K562 (cell line): Measurements from ENCODE around the gene LMLN. TPM values are rescaled to one million over a fixed set of nuclear protein-coding genes. Genes with fewer than 3 reads are reported as not detected.
A peak's percentile ranks its signal among the peaks of the same experiment; 100 is the strongest.

ENCODE experiments used
- CREB1 ChIP-seq, 2 experiments: sonication (generic) in 1 of 2; formaldehyde crosslinking in 1 of 2; IDR thresholded peaks; 2 replicates each; pipeline versions ENCODE4 v1.6.1 to v1.8.0; 2012 to 2022; ENCODE audit warnings: inconsistent platforms in 1 of 2, mild to moderate bottlenecking in 1 of 2, missing genetic modification reagents in 1 of 2, moderate library complexity in 1 of 2
- ERF ChIP-seq: fragments of 450-650 bp; formaldehyde crosslinking; IDR thresholded peaks from 2 replicates; pipeline ENCODE4 v1.4.0; 2020; ENCODE audit warnings: mild to moderate bottlenecking, mixed read lengths
- FOXA1 ChIP-seq: fragments of 450-650 bp; IDR thresholded peaks from 2 replicates; pipeline ENCODE4 v1.6.1; 2016; ENCODE audit warnings: mild to moderate bottlenecking, borderline replicate concordance
- KLF16 ChIP-seq: IDR thresholded peaks from 2 replicates; pipeline ENCODE4 v1.6.1; 2016; ENCODE audit warnings: antibody characterized with exemption
- NFXL1 ChIP-seq: fragments of 450-650 bp; formaldehyde crosslinking; IDR thresholded peaks from 2 replicates; pipeline ENCODE4 v1.4.0; 2021; ENCODE audit warnings: mild to moderate bottlenecking
- NRF1 ChIP-seq, 2 experiments: fragments of 450-650 bp; IDR thresholded peaks in 1 of 2; conservative IDR thresholded peaks in 1 of 2; 2 replicates each; pipeline ENCODE4 v1.6.1; 2014; ENCODE audit warnings: mild to moderate bottlenecking in 2 of 2
- RBM34 ChIP-seq: fragments of 200-400 bp; formaldehyde crosslinking; IDR thresholded peaks from 2 replicates; pipeline ENCODE4 v1.6.1; 2018; ENCODE audit warnings: low read length, borderline replicate concordance; ENCODE audit not compliant: insufficient read depth
- SUPT5H ChIP-seq: fragments of 450-650 bp; IDR thresholded peaks from 2 replicates; pipeline ENCODE4 v1.6.1; 2016
- ZNF146 ChIP-seq: IDR thresholded peaks from one replicate; pipeline ENCODE4 v1.6.1; 2018; ENCODE audit warnings: missing compliant biosample characterization; ENCODE audit not compliant: unreplicated experiment
- ZNF175 ChIP-seq: fragments of 200-800 bp; sonication (Bioruptor generic); IDR thresholded peaks from 2 replicates; pipeline ENCODE4 v1.6.1; 2016; ENCODE audit warnings: low read depth, mild to moderate bottlenecking, missing genetic modification characterization, missing compliant biosample characterization
- ZNF263 ChIP-seq: sonication (generic); formaldehyde crosslinking; IDR thresholded peaks from 2 replicates; pipeline ENCODE4 v1.8.0; 2022; ENCODE audit warnings: mild to moderate bottlenecking, missing genetic modification reagents, borderline replicate concordance
- polyA plus RNA-seq, 8 experiments: library from polyadenylated mRNA; depleted of rRNA in 4 of 8; stranded (reverse) in 5 of 8; unstranded in 3 of 8; fragments of >200 nt; fragmentation: Nextera tagmentation in 2 of 8; fragmentation: Illumina TruSeq in 1 of 8; extraction: Ambion mirVana in 2 of 8; extraction: Trizol in 1 of 8; gene quantifications; 2 replicates each; pipeline versions ENCODE4 v1.2.1 to v1.2.3, GENCODE V29; 2011 to 2014; ENCODE audit warnings: inconsistent platforms in 1 of 8, missing spikeins in 1 of 8
- total RNA-seq, 7 experiments: library from RNA; depleted of rRNA in 6 of 7; stranded (reverse); fragments of >200 nt in 6 of 7; fragmentation: Illumina TruSeq in 2 of 7; extraction: Trizol in 2 of 7; gene quantifications; 2 replicates each; pipeline versions ENCODE4 v1.2.1 to v1.2.3, GENCODE V29; 2011 to 2021; ENCODE audit warnings: low replicate concordance in 1 of 7
- TF ChIP-seq, protein P1 (sequence below): IDR thresholded peaks from 3 replicates; pipeline ENCODE4 v1.6.1; 2011; ENCODE audit warnings: borderline replicate concordance, mild to moderate bottlenecking, moderate library complexity; ENCODE audit not compliant: insufficient read length; ENCODE audit errors: extremely low read depth
- TF ChIP-seq, protein P2 (sequence below), 2 experiments: IDR thresholded peaks in 1 of 2; conservative IDR thresholded peaks in 1 of 2; 2 replicates each; pipeline ENCODE4 v1.6.1; 2016; ENCODE audit warnings: low read depth in 2 of 2, mild to moderate bottlenecking in 1 of 2, missing compliant biosample characterization in 1 of 2, missing genetic modification characterization in 1 of 2, moderate library complexity in 1 of 2
- TF ChIP-seq, protein P3 (sequence below): sonication (generic); formaldehyde crosslinking; IDR thresholded peaks from 2 replicates; pipeline ENCODE4 v1.8.1; 2023; ENCODE audit warnings: mild to moderate bottlenecking, missing genetic modification reagents, moderate library complexity
- TF ChIP-seq, protein P4 (sequence below): sonication (generic); IDR thresholded peaks from 2 replicates; pipeline ENCODE4 v1.6.1; 2016
- TF ChIP-seq, protein P5 (sequence below): sonication (generic); formaldehyde crosslinking; IDR thresholded peaks from 2 replicates; pipeline ENCODE4 v1.9.0; 2022; ENCODE audit warnings: mild to moderate bottlenecking, missing genetic modification reagents
- TF ChIP-seq, protein P6 (sequence below): sonication (generic); formaldehyde crosslinking; IDR thresholded peaks from 2 replicates; pipeline ENCODE4 v1.5.0; 2020; ENCODE audit warnings: missing genetic modification reagents
- TF ChIP-seq, protein P7 (sequence below): sonication (generic); formaldehyde crosslinking; IDR thresholded peaks from 2 replicates; pipeline ENCODE4 v1.8.0; 2022; ENCODE audit warnings: missing genetic modification reagents, mild to moderate bottlenecking, moderate library complexity, borderline replicate concordance

The LMLN gene
- total and polyA plus RNA-seq, 9 of the 15 experiments (the other 6 are each of a cell fraction or from before 2014, with no cell fraction given), result 2.2 to 15.9 (median 6.9) TPM

DNA sequence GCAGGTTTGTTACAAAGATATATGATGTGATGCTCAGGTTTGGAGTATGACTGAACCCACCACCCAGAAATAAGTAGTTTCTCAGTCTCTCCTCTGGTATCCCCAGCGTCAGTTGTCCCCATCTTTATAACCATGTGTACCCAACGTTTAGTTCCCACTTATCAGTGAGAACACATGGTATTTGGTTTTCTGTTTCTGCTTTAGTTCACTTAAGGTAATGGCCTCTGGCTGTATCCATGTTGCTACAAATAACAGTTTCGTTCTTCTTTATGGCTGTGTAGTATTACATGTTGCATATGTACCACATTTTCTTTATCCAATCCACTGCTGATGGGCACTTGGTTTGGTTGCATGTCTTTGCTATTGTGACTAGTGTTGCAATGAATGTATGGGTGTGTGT, 132.3 kb downstream of the LMLN start (continued):
- TF ChIP-seq, protein P1, sequence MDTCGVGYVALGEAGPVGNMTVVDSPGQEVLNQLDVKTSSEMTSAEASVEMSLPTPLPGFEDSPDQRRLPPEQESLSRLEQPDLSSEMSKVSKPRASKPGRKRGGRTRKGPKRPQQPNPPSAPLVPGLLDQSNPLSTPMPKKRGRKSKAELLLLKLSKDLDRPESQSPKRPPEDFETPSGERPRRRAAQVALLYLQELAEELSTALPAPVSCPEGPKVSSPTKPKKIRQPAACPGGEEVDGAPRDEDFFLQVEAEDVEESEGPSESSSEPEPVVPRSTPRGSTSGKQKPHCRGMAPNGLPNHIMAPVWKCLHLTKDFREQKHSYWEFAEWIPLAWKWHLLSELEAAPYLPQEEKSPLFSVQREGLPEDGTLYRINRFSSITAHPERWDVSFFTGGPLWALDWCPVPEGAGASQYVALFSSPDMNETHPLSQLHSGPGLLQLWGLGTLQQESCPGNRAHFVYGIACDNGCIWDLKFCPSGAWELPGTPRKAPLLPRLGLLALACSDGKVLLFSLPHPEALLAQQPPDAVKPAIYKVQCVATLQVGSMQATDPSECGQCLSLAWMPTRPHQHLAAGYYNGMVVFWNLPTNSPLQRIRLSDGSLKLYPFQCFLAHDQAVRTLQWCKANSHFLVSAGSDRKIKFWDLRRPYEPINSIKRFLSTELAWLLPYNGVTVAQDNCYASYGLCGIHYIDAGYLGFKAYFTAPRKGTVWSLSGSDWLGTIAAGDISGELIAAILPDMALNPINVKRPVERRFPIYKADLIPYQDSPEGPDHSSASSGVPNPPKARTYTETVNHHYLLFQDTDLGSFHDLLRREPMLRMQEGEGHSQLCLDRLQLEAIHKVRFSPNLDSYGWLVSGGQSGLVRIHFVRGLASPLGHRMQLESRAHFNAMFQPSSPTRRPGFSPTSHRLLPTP, result no peak
- TF ChIP-seq SUPT5H, result no peak
- TF ChIP-seq, protein P2, sequence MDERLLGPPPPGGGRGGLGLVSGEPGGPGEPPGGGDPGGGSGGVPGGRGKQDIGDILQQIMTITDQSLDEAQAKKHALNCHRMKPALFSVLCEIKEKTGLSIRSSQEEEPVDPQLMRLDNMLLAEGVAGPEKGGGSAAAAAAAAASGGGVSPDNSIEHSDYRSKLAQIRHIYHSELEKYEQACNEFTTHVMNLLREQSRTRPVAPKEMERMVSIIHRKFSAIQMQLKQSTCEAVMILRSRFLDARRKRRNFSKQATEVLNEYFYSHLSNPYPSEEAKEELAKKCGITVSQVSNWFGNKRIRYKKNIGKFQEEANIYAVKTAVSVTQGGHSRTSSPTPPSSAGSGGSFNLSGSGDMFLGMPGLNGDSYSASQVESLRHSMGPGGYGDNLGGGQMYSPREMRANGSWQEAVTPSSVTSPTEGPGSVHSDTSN (CRISPR knock-in tag; IDR thresholded peaks at IDR 0.05; ENCODE audit: low read depth), result no peak
- TF ChIP-seq, protein P2 (tag; conservative IDR thresholded peaks at IDR 0.05; ENCODE audit: low read depth), result no peak
- TF ChIP-seq CREB1 (IDR thresholded peaks at IDR 0.05), result no peak
- TF ChIP-seq CREB1 (CRISPR knock-in tag; IDR thresholded peaks at IDR 0.05), result no peak
- no peak for TF ChIP-seq FOXA1
- TF ChIP-seq RBM34, result no peak
- TF ChIP-seq ZNF175 (CRISPR knock-in tag), result no peak
- TF ChIP-seq ZNF263, result no peak
- TF ChIP-seq, protein P3, sequence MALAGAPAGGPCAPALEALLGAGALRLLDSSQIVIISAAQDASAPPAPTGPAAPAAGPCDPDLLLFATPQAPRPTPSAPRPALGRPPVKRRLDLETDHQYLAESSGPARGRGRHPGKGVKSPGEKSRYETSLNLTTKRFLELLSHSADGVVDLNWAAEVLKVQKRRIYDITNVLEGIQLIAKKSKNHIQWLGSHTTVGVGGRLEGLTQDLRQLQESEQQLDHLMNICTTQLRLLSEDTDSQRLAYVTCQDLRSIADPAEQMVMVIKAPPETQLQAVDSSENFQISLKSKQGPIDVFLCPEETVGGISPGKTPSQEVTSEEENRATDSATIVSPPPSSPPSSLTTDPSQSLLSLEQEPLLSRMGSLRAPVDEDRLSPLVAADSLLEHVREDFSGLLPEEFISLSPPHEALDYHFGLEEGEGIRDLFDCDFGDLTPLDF (CRISPR knock-in tag), result no peak
- TF ChIP-seq KLF16, result no peak
- peak; percentile 75 for TF ChIP-seq ZNF146 (CRISPR knock-in tag)
- TF ChIP-seq, protein P4, sequence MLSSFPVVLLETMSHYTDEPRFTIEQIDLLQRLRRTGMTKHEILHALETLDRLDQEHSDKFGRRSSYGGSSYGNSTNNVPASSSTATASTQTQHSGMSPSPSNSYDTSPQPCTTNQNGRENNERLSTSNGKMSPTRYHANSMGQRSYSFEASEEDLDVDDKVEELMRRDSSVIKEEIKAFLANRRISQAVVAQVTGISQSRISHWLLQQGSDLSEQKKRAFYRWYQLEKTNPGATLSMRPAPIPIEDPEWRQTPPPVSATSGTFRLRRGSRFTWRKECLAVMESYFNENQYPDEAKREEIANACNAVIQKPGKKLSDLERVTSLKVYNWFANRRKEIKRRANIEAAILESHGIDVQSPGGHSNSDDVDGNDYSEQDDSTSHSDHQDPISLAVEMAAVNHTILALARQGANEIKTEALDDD, result no peak
- TF ChIP-seq, protein P5, sequence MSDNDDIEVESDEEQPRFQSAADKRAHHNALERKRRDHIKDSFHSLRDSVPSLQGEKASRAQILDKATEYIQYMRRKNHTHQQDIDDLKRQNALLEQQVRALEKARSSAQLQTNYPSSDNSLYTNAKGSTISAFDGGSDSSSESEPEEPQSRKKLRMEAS, result no peak
- TF ChIP-seq NRF1 (conservative IDR thresholded peaks at IDR 0.05 in 1 of 2, IDR thresholded peaks at IDR 0.05 in 1 of 2), result no peak
- TF ChIP-seq, protein P6, sequence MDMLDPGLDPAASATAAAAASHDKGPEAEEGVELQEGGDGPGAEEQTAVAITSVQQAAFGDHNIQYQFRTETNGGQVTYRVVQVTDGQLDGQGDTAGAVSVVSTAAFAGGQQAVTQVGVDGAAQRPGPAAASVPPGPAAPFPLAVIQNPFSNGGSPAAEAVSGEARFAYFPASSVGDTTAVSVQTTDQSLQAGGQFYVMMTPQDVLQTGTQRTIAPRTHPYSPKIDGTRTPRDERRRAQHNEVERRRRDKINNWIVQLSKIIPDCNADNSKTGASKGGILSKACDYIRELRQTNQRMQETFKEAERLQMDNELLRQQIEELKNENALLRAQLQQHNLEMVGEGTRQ (CRISPR knock-in tag), result no peak
- TF ChIP-seq, protein P7, sequence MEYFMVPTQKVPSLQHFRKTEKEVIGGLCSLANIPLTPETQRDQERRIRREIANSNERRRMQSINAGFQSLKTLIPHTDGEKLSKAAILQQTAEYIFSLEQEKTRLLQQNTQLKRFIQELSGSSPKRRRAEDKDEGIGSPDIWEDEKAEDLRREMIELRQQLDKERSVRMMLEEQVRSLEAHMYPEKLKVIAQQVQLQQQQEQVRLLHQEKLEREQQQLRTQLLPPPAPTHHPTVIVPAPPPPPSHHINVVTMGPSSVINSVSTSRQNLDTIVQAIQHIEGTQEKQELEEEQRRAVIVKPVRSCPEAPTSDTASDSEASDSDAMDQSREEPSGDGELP, result no peak
- TF ChIP-seq ERF (CRISPR knock-in tag), result no peak
- no peak for TF ChIP-seq NFXL1 (CRISPR knock-in tag)
